GM23338 (cell line): ENCODE results near the gene CHST15.

Source experiments
- CREB1 ChIP-seq: fragments of 250-450 bp; sonication (Bioruptor Pico); IDR thresholded peaks from 2 replicates; pipeline ENCODE4 v1.5.0; 2020; ENCODE audit warnings: low read depth, mild to moderate bottlenecking, moderate library complexity
- CTCF ChIP-seq, 2 experiments: fragments of 200-600 bp in 1 of 2; sonication (generic) in 1 of 2; conservative IDR thresholded peaks; 2 replicates each; pipeline versions ENCODE4 v1.5.1 to v1.6.1; 2016 to 2017; ENCODE audit warnings: antibody characterized with exemption in 2 of 2, low read depth in 2 of 2, mild to moderate bottlenecking in 2 of 2, moderate library complexity in 1 of 2
- EZH2 ChIP-seq: fragments of 200-600 bp; sonication (generic); IDR thresholded peaks from one replicate; pipeline ENCODE4 v1.8.0; 2017; ENCODE audit warnings: antibody characterized with exemption, mild to moderate bottlenecking, low read depth; ENCODE audit not compliant: unreplicated experiment
- EZH2phosphoT487 ChIP-seq: fragments of 200-600 bp; sonication (generic); IDR thresholded peaks from one replicate; pipeline ENCODE4 v1.8.1; 2018; ENCODE audit warnings: antibody characterized with exemption; ENCODE audit not compliant: unreplicated experiment
- JUNB ChIP-seq: IDR thresholded peaks from one replicate; pipeline ENCODE4 v1.6.1; 2016; ENCODE audit warnings: antibody characterized with exemption; ENCODE audit not compliant: unreplicated experiment
- POLR2AphosphoS5 ChIP-seq: IDR thresholded peaks from 2 replicates; pipeline ENCODE4 v1.6.1; 2016; ENCODE audit warnings: antibody characterized with exemption, low read depth
- REST ChIP-seq: IDR thresholded peaks from one replicate; pipeline ENCODE4 v1.6.1; 2018; ENCODE audit warnings: antibody characterized with exemption; ENCODE audit not compliant: unreplicated experiment
- STAT1 ChIP-seq: IDR thresholded peaks from one replicate; pipeline ENCODE4 v1.6.1; 2016; ENCODE audit warnings: antibody characterized with exemption; ENCODE audit not compliant: unreplicated experiment
- ZNF331 ChIP-seq: fragments of 250-450 bp; sonication (Bioruptor Pico); IDR thresholded peaks from 2 replicates; pipeline ENCODE4 v1.5.0; 2020; ENCODE audit warnings: low read depth, mild to moderate bottlenecking, moderate library complexity
- ZNF462 ChIP-seq: fragments of 250-450 bp; sonication (Bioruptor Pico); IDR thresholded peaks from 2 replicates; pipeline ENCODE4 v1.5.0; 2020; ENCODE audit warnings: mild to moderate bottlenecking, moderate library complexity

GRCh38 chr10:124060148-124060720, 33.2 kb downstream of the CHST15 start:
- no peak for TF ChIP-seq POLR2AphosphoS5
- TF ChIP-seq ZNF462 (CRISPR knock-in tag): no peak
- TF ChIP-seq EZH2: no peak
- no peak for TF ChIP-seq CTCF (conservative IDR thresholded peaks at IDR 0.05; ENCODE audit: low read depth in 2 of 2)
- TF ChIP-seq EZH2phosphoT487: no peak
- TF ChIP-seq REST: no peak
- TF ChIP-seq CREB1 (CRISPR knock-in tag): no peak
- no peak for TF ChIP-seq ZNF331 (CRISPR knock-in tag)
- TF ChIP-seq JUNB: no peak
- TF ChIP-seq STAT1: no peak
